HG02798 (cell line): ENCODE results near the gene ZNF185.

Source experiments
- ATAC-seq: cut with Tn5 transposase; IDR thresholded peaks from one replicate; pipeline ENCODE4 v1.9.1; 2021; ENCODE audit warnings: mild to moderate bottlenecking; ENCODE audit not compliant: unreplicated experiment, poor library complexity

ZNF185 gene

GRCh38 chrX:152897222-152898131 lies at the start of gene ZNF185:
ZNF185 (plus strand) TSS chrX:152898067; CDS start chrX:152914490, 16,423 bp downstream.
- no peak for ATAC-seq

- ATAC-seq, result no peak
Observed at GRCh38 chrX:152850465-152850864, 47.4 kb upstream of the ZNF185 start.

- no peak for ATAC-seq
Observed at GRCh38 chrX:152853986-152854385, 43.9 kb upstream of the ZNF185 start.

- no peak for ATAC-seq
Observed at GRCh38 chrX:152861116-152861515, 36.8 kb upstream of the ZNF185 start.

- no peak for ATAC-seq
Observed at GRCh38 chrX:152861826-152862225, 36.0 kb upstream of the ZNF185 start.

GRCh38 chrX:152865232-152865920 lies 32.5 kb upstream of the ZNF185 start:
- no peak for ATAC-seq

GRCh38 chrX:152866386-152866785 lies 31.5 kb upstream of the ZNF185 start:
- no peak for ATAC-seq

- no peak for ATAC-seq
Observed at GRCh38 chrX:152869972-152870371, 27.9 kb upstream of the ZNF185 start.

- ATAC-seq, result no peak
Observed at GRCh38 chrX:152871260-152871659, 26.6 kb upstream of the ZNF185 start.

- ATAC-seq, result no peak
Observed at GRCh38 chrX:152872522-152872921, 25.3 kb upstream of the ZNF185 start.

- no peak for ATAC-seq
Observed at GRCh38 chrX:152873361-152873760, 24.5 kb upstream of the ZNF185 start.

GRCh38 chrX:152876931-152877840 lies 20.7 kb upstream of the ZNF185 start:
- ATAC-seq, result no peak

GRCh38 chrX:152878976-152879755 lies 18.7 kb upstream of the ZNF185 start:
- ATAC-seq, result no peak

GRCh38 chrX:152881289-152881688 lies 16.6 kb upstream of the ZNF185 start:
- ATAC-seq, result no peak

- ATAC-seq, result no peak
Observed at GRCh38 chrX:152884171-152884570, 13.7 kb upstream of the ZNF185 start.

- no peak for ATAC-seq
Observed at GRCh38 chrX:152886716-152887115, 11.2 kb upstream of the ZNF185 start.

GRCh38 chrX:152892499-152892898 lies 5.4 kb upstream of the ZNF185 start:
- ATAC-seq, result no peak

GRCh38 chrX:152892999-152893891 lies 4.6 kb upstream of the ZNF185 start:
- ATAC-seq, result no peak
